Psoas muscle (tissue), 8 donors: Measurements from ENCODE around the gene SLC7A10. TPM values are rescaled to one million over a fixed set of nuclear protein-coding genes. Genes with fewer than 3 reads are reported as not detected.
A peak's percentile ranks its signal among the peaks of the same experiment; 100 is the strongest.

Experiments
- ATAC-seq, 4 donors: fragments of 200-7000 bp; cut with Tn5 transposase; one replicate each; pipeline ENCODE4 v1.9.1; 2020; ENCODE audit warnings: moderate library complexity in 3 of 4, mild to moderate bottlenecking in 2 of 4
- DNase-seq, 2 donors: peaks; one replicate each; pipeline ENCODE4 v3.0.0-alpha.2; 2020
- H3K27ac ChIP-seq: fragments of 200-600 bp; one replicate; pipeline ENCODE4 v1.8.0; 2022
- H3K27me3 ChIP-seq, 3 donors: fragments of 200-600 bp in 1 of 3; one replicate each; pipeline versions ENCODE4 v1.6.1 to v1.8.0; 2013 to 2022; ENCODE audit warnings: low read length in 2 of 3, mild to moderate bottlenecking in 2 of 3, moderate library complexity in 1 of 3; ENCODE audit not compliant: insufficient read depth in 3 of 3
- H3K36me3 ChIP-seq, 2 donors: fragments of 200-600 bp in 1 of 2; one replicate each; pipeline versions ENCODE4 v1.6.1 to v1.8.0; 2013 to 2022; ENCODE audit warnings: low read depth in 1 of 2, mild to moderate bottlenecking in 1 of 2, moderate library complexity in 1 of 2; ENCODE audit not compliant: insufficient read depth in 1 of 2
- H3K4me1 ChIP-seq: fragments of 200-600 bp; one replicate; pipeline ENCODE4 v1.8.0; 2022
- H3K4me3 ChIP-seq: fragments of 200-600 bp; one replicate; pipeline ENCODE4 v1.8.0; 2022; ENCODE audit warnings: mild to moderate bottlenecking
- H3K9me3 ChIP-seq: fragments of 200-600 bp; one replicate; pipeline ENCODE4 v1.8.0; 2022
- CTCF ChIP-seq: fragments of 200-600 bp; IDR thresholded peaks from one replicate; pipeline ENCODE4 v1.8.0; 2022; ENCODE audit warnings: antibody characterized with exemption
- WGBS, 3 donors: extraction: QIAGEN DNeasy Blood & Tissue Kit; methylation state at CpG; one replicate each; pipeline versions ENCODE4 v1.1.6 to v1.1.7; 2013; 5-methylcytosine and 5-hydroxymethylcytosine counted together
- intact Hi-C, 2 donors: fragments of 100-400 bp; cut with DNase I; formaldehyde crosslinking; loops; one replicate each; pipeline versions ENCODE4 v1.11.0 to v1.14.2; 2022
- polyA plus RNA-seq, 3 donors: library from polyadenylated mRNA; stranded (reverse); fragments of 200-250 nt; gene quantifications; one replicate each; pipeline ENCODE4 v1.2.3, GENCODE V29; 2013
- total RNA-seq, 4 donors: library from RNA; stranded (reverse); fragmentation: NEBNext Ultra II Directional in 2 of 4; extraction: Animal tissue kit (Norgen Biotek cat#: 25700) in 2 of 4; gene quantifications; one replicate each; pipeline versions ENCODE4 v1.2.1 to v1.2.4, GENCODE V29; 2021 to 2023
- donor health status: healthy with polysubstance abuse.
- donor health status: DM: no; HTN: no; CAD: no; lungs with moderate emphysema.
- donor health status: Bipolar disorder and iron deficiency.
- donor health status: healthy.
- donor health status: DM: yes; HTN: yes; CAD: no.
- donor health status: DM: no; HTN: no; CAD: no.
- donor health status: DM: no; HTN: no; CAD: no.
- donor health status: DM: yes; HTN: yes; CAD: no.

Gene SLC7A10
- total and polyA plus RNA-seq, 7 donors, result 0.03 to 0.43 (median 0.14) TPM; not detected in 3

GRCh38 chr19:33194532-33194885 is 31.1 kb downstream of the SLC7A10 start:
- 0% methylated on average over 12 to 57 of the region's 57 CpGs for WGBS, 3 donors
- intact Hi-C loops, result no loop called here
- no peaks in the 10 kb centered on the region for H3K9me3 ChIP-seq
- ATAC-seq (peak; percentile 48 to 70 (median 58)), DNase-seq (peak in 1 of 2 donors; percentile 60)
- no peaks in the 10 kb centered on the region for H3K27me3 ChIP-seq
- no peak for TF ChIP-seq CTCF
- H3K4me3 ChIP-seq, result peak overlapping the region; percentile 81
- peaks cover 0 to 24% of the 10 kb centered on the region in 2 donors for H3K36me3 ChIP-seq
- peaks cover 9% of the 10 kb centered on the region for H3K4me1 ChIP-seq
- H3K27ac ChIP-seq, result peak overlapping the region; percentile 34

GRCh38 chr19:33193865-33194362 is 31.7 kb downstream of the SLC7A10 start, which contains the start of gene LRP3:
Gene LRP3 (plus strand): TSS chr19:33194330. CDS start chr19:33194786, 456 bp downstream.
- Histone ChIP-seq H3K9me3 (no peaks in the 10 kb centered on the region), H3K27ac (peak within 1 kb of the TSS; percentile 34), H3K4me3 (peak within 1 kb of the TSS; percentile 81), H3K27me3 (no peaks in the 10 kb centered on the region), H3K36me3 (peaks cover 0 to 24% of the 10 kb centered on the region in 2 donors), H3K4me1 (peaks cover 9% of the 10 kb centered on the region)
- TF ChIP-seq CTCF, result no peak
- WGBS, 3 donors, result 4 to 13% (median 4%) methylated on average over 18 to 50 of the region's 50 CpGs
- intact Hi-C loops, result no loop called here
- peak; percentile 54 to 72 for DNase-seq
- ATAC-seq, result peak; percentile 54 to 81 (median 70)

GRCh38 chr19:33193269-33193864 is 32.3 kb downstream of the SLC7A10 start:
- H3K27me3 ChIP-seq, result no peaks in the 10 kb centered on the region
- H3K9me3 ChIP-seq, result no peaks in the 10 kb centered on the region
- intact Hi-C loops, result no loop called here
- ATAC-seq (no peak), DNase-seq (peak in 1 of 2 donors; percentile 46)
- H3K27ac ChIP-seq, result no peak overlapping the region
- peaks cover 0 to 19% of the 10 kb centered on the region in 2 donors for H3K36me3 ChIP-seq
- TF ChIP-seq CTCF, result no peak
- peak overlapping the region; percentile 51 for H3K4me3 ChIP-seq
- 79 to 86% (median 82%) methylated on average over 8 of the region's 8 CpGs for WGBS, 3 donors
- peaks cover 9% of the 10 kb centered on the region for H3K4me1 ChIP-seq

- no peak for TF ChIP-seq CTCF
- Histone ChIP-seq H3K4me3 (no peak overlapping the region), H3K4me1 (peaks cover 9% of the 10 kb centered on the region), H3K36me3 (peaks cover 0 to 6% of the 10 kb centered on the region in 2 donors), H3K27ac (no peak overlapping the region), H3K9me3 (no peaks in the 10 kb centered on the region), H3K27me3 (no peaks in the 10 kb centered on the region)
- ATAC-seq, result no peak
- intact Hi-C loops, result no loop called here
- 66 to 74% (median 71%) methylated on average over 7 of the region's 7 CpGs for WGBS, 3 donors
- peak in 1 of 2 donors; percentile 6 for DNase-seq
Measured at GRCh38 chr19:33192010-33192409, 33.6 kb downstream of the SLC7A10 start.
